GM13977 (cell line): Measurements from ENCODE around the gene AFG3L2.

ENCODE experiments used
- DNase-seq: peaks from one replicate; pipeline ENCODE4 v3.0.0; 2012; ENCODE audit warnings: low spot score
- CTCF ChIP-seq: IDR thresholded peaks from 2 replicates; pipeline ENCODE4 v1.5.1; 2012; ENCODE audit warnings: mild to moderate bottlenecking, control low read depth; ENCODE audit not compliant: insufficient read depth; ENCODE audit errors: extremely low read depth, missing control alignments
- in situ Hi-C: fragments of 300-500 bp; cut with MboI; formaldehyde crosslinking; loops from one replicate; pipeline ENCODE4 v1.12.0; 2022; ENCODE audit warnings: low sequenced_read_pairs, low pct_unique_long_range_greater_than_20kb, mixed read lengths, inconsistent platforms; ENCODE audit not compliant: unreplicated experiment

Gene AFG3L2

GRCh38 chr18:12279781-12280531 is 97.1 kb downstream of the AFG3L2 start:
- no peak for DNase-seq
- TF ChIP-seq CTCF = no peak
- in situ Hi-C loops = no loop called here
